CD8-positive, alpha-beta memory T cell (primary cell): ENCODE results near the gene A4GALT. TPM values are rescaled to one million over a fixed set of nuclear protein-coding genes. Genes with fewer than 3 reads are reported as not detected.
A peak's percentile ranks its signal among the peaks of the same experiment; 100 is the strongest.

Experiments used
- CTCF ChIA-PET: fragments of 350-600 bp; sonication (Branson Sonifier 250); formaldehyde crosslinking; loops from one replicate; lab custom pipeline; 2021; ENCODE audit warnings: antibody characterized with exemption; lab: Charles Lee
- POLR2A ChIA-PET: fragments of 350-600 bp; sonication (Branson Sonifier 250); formaldehyde crosslinking; loops from one replicate; lab custom pipeline; 2021; ENCODE audit warnings: antibody characterized with exemption; lab: Charles Lee
- DNase-seq, 5 donors: peaks; one replicate each; pipeline versions ENCODE4 v3.0.0 to v3.0.0-alpha.2; 2020 to 2022; ENCODE audit warnings: mixed read lengths in 1 of 5
- H3K27ac ChIP-seq: one replicate; pipeline ENCODE4 v1.7.0; 2013; ENCODE audit warnings: low read depth, mild to moderate bottlenecking, low read length, moderate library complexity
- H3K27me3 ChIP-seq: 2 replicates; pipeline ENCODE4 v1.7.0; 2013; ENCODE audit warnings: low read length, mild to moderate bottlenecking; ENCODE audit not compliant: insufficient read depth, poor library complexity, severe bottlenecking
- H3K36me3 ChIP-seq: 2 replicates; pipeline ENCODE4 v1.7.0; 2013; ENCODE audit warnings: mild to moderate bottlenecking, low read length, moderate library complexity; ENCODE audit not compliant: insufficient read depth
- H3K4me1 ChIP-seq: 2 replicates; pipeline ENCODE4 v1.7.0; 2013; ENCODE audit warnings: mild to moderate bottlenecking, low read length, moderate library complexity; ENCODE audit not compliant: insufficient read depth
- H3K4me3 ChIP-seq: 2 replicates; pipeline ENCODE4 v1.7.0; 2013; ENCODE audit warnings: mild to moderate bottlenecking, low read length
- H3K9me3 ChIP-seq: 2 replicates; pipeline ENCODE4 v1.7.0; 2013; ENCODE audit warnings: mild to moderate bottlenecking, low read length
- H3K27ac Mint-ChIP-seq, 8 donors: one replicate each; pipeline ENCODE4 v1.8.0; 2020 to 2021; ENCODE audit warnings: mixed read lengths in 8 of 8, mild to moderate bottlenecking in 6 of 8, inconsistent platforms in 3 of 8, moderate library complexity in 3 of 8
- H3K27me3 Mint-ChIP-seq, 2 donors: one replicate each; pipeline ENCODE4 v1.8.0; 2020 to 2021; ENCODE audit warnings: mixed read lengths in 2 of 2, mild to moderate bottlenecking in 1 of 2, moderate library complexity in 1 of 2
- H3K36me3 Mint-ChIP-seq, 3 donors: one replicate each; pipeline ENCODE4 v1.8.0; 2020 to 2021; ENCODE audit warnings: mixed read lengths in 3 of 3, inconsistent platforms in 1 of 3, mild to moderate bottlenecking in 1 of 3
- H3K4me1 Mint-ChIP-seq, 3 donors: one replicate each; pipeline ENCODE4 v1.8.0; 2020 to 2021; ENCODE audit warnings: mixed read lengths in 3 of 3, inconsistent platforms in 1 of 3, mild to moderate bottlenecking in 1 of 3
- H3K4me3 Mint-ChIP-seq, 7 donors: one replicate each; pipeline ENCODE4 v1.8.0; 2020 to 2021; ENCODE audit warnings: mixed read lengths in 7 of 7, mild to moderate bottlenecking in 6 of 7, moderate library complexity in 4 of 7, inconsistent platforms in 2 of 7
- H3K9me3 Mint-ChIP-seq, 5 donors: one replicate each; pipeline ENCODE4 v1.8.0; 2020 to 2022; ENCODE audit warnings: mixed read lengths in 5 of 5, mild to moderate bottlenecking in 3 of 5, moderate library complexity in 2 of 5, inconsistent platforms in 1 of 5
- polyA plus RNA-seq: library from polyadenylated mRNA; unstranded; fragments of 300-500 nt; fragmentation: Illumina TruSeq; gene quantifications from one replicate; pipeline ENCODE4 v1.2.3, GENCODE V29; 2021
- total RNA-seq, 2 experiments: library from RNA; stranded (reverse); gene quantifications; one replicate each; pipeline ENCODE4 v1.2.3, GENCODE V29; 2021

A4GALT gene
- total and polyA plus RNA-seq, 3 experiments from 2014 or later: not detected

DNA sequence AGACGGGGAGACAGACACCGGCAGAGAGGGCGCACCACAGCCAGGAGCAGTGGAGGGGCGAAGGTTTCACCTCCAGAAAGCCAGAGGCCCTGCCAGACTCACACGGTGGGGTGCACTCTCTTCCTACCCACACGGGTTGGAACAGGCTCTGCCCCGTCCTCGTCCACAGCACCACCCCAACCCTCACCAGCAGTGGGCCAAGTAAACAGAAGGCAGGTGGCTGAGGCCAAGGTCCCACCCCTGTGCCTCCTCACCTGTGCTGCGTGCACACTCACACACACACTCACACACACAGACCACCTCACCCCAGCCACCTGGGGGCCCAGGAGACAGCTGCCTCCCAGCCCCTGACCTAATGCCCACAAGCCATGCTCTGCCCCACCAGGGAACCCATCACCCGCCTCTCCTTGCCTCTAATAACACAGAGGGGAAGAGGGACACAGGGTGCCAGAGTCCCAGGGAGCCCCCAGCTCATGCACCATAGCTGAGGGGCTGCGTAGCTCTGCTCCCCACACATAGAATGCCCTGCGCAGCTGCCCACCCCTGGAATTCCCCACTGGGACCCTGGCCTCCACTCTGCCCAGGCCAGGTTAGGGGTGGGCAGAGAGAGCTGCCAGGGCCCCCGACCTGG is 74.6 kb downstream of the A4GALT start:
- H3K9me3 ChIP-seq: no peaks in the 10 kb centered on the region
- peak overlapping the region in 2 of 7 donors; percentile 4 to 75 for H3K4me3 Mint-ChIP-seq
- DNase-seq: no peak
- no peak overlapping the region for H3K4me3 ChIP-seq
- H3K36me3 Mint-ChIP-seq: peaks cover 0 to 9% (median 0%) of the 10 kb centered on the region in 3 donors
- peaks cover 0 to 2% (median 0%) of the 10 kb centered on the region in 5 donors for H3K9me3 Mint-ChIP-seq
- H3K27ac Mint-ChIP-seq: no peak overlapping the region
- H3K27me3 ChIP-seq: no peaks in the 10 kb centered on the region
- H3K4me1 Mint-ChIP-seq: peaks cover 18 to 58% (median 28%) of the 10 kb centered on the region in 3 donors
- H3K27me3 Mint-ChIP-seq: peaks cover 0 to 2% of the 10 kb centered on the region in 2 donors
- CTCF ChIA-PET: interaction anchor here (1.4 kb wide), 1 partner anchor 25 kb away, joined by 3 read pairs; no protein-coding TSS in a partner anchor
- H3K27ac ChIP-seq: no peak overlapping the region
- POLR2A ChIA-PET: interaction anchor here (1.9 kb wide), 1 partner anchor 31 kb away, joined by 5 read pairs; the partner anchor contains the start of gene POLDIP3
- no peaks in the 10 kb centered on the region for H3K36me3 ChIP-seq
- peaks cover 37% of the 10 kb centered on the region for H3K4me1 ChIP-seq

DNA sequence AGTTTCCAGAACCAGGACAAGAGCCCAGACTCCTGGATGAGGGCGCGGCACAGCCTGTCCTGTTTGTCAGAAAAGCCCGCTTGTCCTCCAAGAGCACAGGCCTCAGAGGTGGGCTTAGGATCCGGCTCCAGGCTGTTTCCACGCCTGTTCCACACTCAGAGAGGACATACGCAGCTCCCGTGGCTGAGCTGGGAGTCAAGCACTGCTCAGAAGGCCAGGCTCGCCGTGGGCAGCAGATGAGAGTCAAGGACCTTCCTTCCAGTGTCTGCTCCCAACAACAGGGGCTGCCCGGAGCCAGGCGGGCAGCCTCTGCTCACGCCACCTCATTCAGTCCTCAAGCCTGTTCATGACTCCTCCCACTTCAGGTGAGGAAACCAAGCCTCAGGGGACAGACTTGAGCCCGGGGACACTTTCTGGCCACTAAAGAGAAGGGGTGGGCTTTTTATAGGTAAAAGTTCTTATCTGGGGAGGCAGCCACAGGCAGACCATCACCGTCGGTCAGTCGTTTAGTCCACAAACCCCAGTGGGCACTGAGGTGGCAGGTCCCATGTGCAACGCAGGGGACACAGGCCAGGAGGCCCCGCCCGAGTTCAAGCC is 75.2 kb downstream of the A4GALT start:
- Histone ChIP-seq H3K9me3 (no peaks in the 10 kb centered on the region), H3K4me3 (no peak overlapping the region), H3K27me3 (no peaks in the 10 kb centered on the region), H3K36me3 (no peaks in the 10 kb centered on the region), H3K4me1 (peaks cover 37% of the 10 kb centered on the region), H3K27ac (no peak overlapping the region)
- Mint-ChIP-seq H3K36me3 (peaks cover 0 to 9% (median 0%) of the 10 kb centered on the region in 3 donors), H3K27me3 (peaks cover 0 to 2% of the 10 kb centered on the region in 2 donors), H3K27ac (peak overlapping the region in 3 of 8 donors; percentile 26 to 68 (median 46)), H3K9me3 (peaks cover 0 to 2% (median 0%) of the 10 kb centered on the region in 5 donors), H3K4me1 (peaks cover 18 to 61% (median 28%) of the 10 kb centered on the region in 3 donors), H3K4me3 (peak overlapping the region in 1 of 7 donors; percentile 75)
- POLR2A ChIA-PET: no interaction called here
- no peak for DNase-seq
- CTCF ChIA-PET: no interaction called here

- Mint-ChIP-seq H3K27ac (peak overlapping the region in 5 of 8 donors; percentile 39 to 86 (median 52)), H3K36me3 (peaks cover 0 to 9% (median 0%) of the 10 kb centered on the region in 3 donors), H3K9me3 (peaks cover 0 to 2% (median 0%) of the 10 kb centered on the region in 5 donors), H3K4me3 (peak overlapping the region in 1 of 7 donors; percentile 75), H3K27me3 (peaks cover 0 to 2% of the 10 kb centered on the region in 2 donors), H3K4me1 (peaks cover 18 to 64% (median 28%) of the 10 kb centered on the region in 3 donors)
- no peaks in the 10 kb centered on the region for H3K36me3 ChIP-seq
- no peak overlapping the region for H3K27ac ChIP-seq
- POLR2A ChIA-PET: no interaction called here
- H3K27me3 ChIP-seq: no peaks in the 10 kb centered on the region
- CTCF ChIA-PET: interaction anchor here (1.3 kb wide), 2 partner anchors 10 to 22 kb away, joined by 3 to 5 read pairs; no protein-coding TSS in a partner anchor
- DNase-seq: no peak
- peaks cover 37% of the 10 kb centered on the region for H3K4me1 ChIP-seq
- no peaks in the 10 kb centered on the region for H3K9me3 ChIP-seq
- H3K4me3 ChIP-seq: no peak overlapping the region
Measured at GRCh38 chr22:42644422-42645340, 76.0 kb downstream of the A4GALT start.

GRCh38 chr22:42643634-42644421 is 76.8 kb downstream of the A4GALT start:
- ChIA-PET CTCF (interaction anchor here (1.0 to 1.6 kb wide), 4 partner anchors 9 to 22 kb away, joined by 3 to 5 read pairs (median 3); no protein-coding TSS in a partner anchor), POLR2A (no interaction called here)
- H3K36me3 Mint-ChIP-seq: peaks cover 0 to 7% (median 0%) of the 10 kb centered on the region in 3 donors
- peaks cover 17 to 64% (median 28%) of the 10 kb centered on the region in 3 donors for H3K4me1 Mint-ChIP-seq
- Histone ChIP-seq H3K4me1 (peaks cover 37% of the 10 kb centered on the region), H3K9me3 (no peaks in the 10 kb centered on the region), H3K27me3 (no peaks in the 10 kb centered on the region), H3K36me3 (no peaks in the 10 kb centered on the region), H3K4me3 (no peak overlapping the region), H3K27ac (no peak overlapping the region)
- DNase-seq: no peak
- peaks cover 0 to 2% of the 10 kb centered on the region in 2 donors for H3K27me3 Mint-ChIP-seq
- peak overlapping the region in 1 of 7 donors; percentile 30 for H3K4me3 Mint-ChIP-seq
- H3K27ac Mint-ChIP-seq: peak overlapping the region in 4 of 8 donors; percentile 15 to 83 (median 51)
- peaks cover 0 to 2% (median 0%) of the 10 kb centered on the region in 5 donors for H3K9me3 Mint-ChIP-seq

DNA sequence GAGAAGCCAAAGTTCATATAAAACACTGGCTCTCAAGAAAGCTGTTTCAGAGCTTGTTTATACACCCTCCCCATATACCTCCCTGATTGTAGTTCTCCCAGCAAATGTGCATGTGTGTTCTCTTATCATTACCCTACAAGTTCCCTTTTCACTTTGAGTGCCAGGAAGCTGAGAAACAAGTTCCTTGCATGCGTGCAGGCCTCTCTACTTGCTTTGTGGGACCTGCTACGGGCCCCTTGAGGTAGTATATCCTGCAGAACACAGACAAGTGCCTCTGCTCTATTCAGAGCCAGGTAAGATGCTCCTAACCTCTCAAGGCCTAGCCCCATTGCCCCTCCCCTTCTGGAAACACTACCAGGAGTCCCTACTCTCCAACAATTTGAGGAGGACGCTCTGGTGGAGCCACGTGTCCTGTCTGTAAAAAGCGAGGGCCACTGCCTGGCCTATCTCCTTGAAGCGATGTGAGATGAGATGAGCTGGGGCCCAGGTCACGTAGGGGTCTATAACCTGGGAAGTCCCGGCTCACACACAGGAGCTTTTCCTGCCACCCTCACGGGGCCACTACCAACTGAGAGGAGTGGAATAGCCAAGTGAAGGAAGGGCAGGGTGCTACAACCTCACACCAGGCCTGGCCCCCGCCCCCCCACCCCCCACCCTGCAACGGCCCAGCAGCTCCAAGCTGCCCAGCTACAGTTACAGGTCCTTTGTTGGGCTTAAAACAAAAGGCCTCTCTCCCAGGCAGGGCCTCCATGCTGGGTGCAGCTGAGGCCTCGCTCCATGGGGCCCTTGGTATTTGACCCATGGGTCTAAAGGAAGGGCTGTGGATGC is 77.7 kb downstream of the A4GALT start:
- H3K9me3 Mint-ChIP-seq: no peaks in the 10 kb centered on the region
- peaks cover 0 to 5% (median 0%) of the 10 kb centered on the region in 3 donors for H3K36me3 Mint-ChIP-seq
- Histone ChIP-seq H3K4me1 (peaks cover 31% of the 10 kb centered on the region), H3K36me3 (no peaks in the 10 kb centered on the region), H3K4me3 (no peak overlapping the region), H3K27me3 (no peaks in the 10 kb centered on the region), H3K9me3 (no peaks in the 10 kb centered on the region), H3K27ac (peak overlapping the region; percentile 24)
- H3K4me3 Mint-ChIP-seq: no peak overlapping the region
- POLR2A ChIA-PET: interaction anchor here (0.5 kb wide), 1 partner anchor 543 kb away, joined by 6 read pairs; no protein-coding TSS in a partner anchor
- CTCF ChIA-PET: interaction anchor here (1.0 to 1.6 kb wide), 3 partner anchors 16 to 19 kb away, joined by 3 read pairs; no protein-coding TSS in a partner anchor
- H3K27me3 Mint-ChIP-seq: no peaks in the 10 kb centered on the region
- H3K27ac Mint-ChIP-seq: peak overlapping the region in 3 of 8 donors; percentile 4 to 84 (median 39)
- peaks cover 10 to 56% (median 21%) of the 10 kb centered on the region in 3 donors for H3K4me1 Mint-ChIP-seq
- DNase-seq: no peak
